ENCODE data around the gene SFRP2.

SFRP2 gene

DNA sequence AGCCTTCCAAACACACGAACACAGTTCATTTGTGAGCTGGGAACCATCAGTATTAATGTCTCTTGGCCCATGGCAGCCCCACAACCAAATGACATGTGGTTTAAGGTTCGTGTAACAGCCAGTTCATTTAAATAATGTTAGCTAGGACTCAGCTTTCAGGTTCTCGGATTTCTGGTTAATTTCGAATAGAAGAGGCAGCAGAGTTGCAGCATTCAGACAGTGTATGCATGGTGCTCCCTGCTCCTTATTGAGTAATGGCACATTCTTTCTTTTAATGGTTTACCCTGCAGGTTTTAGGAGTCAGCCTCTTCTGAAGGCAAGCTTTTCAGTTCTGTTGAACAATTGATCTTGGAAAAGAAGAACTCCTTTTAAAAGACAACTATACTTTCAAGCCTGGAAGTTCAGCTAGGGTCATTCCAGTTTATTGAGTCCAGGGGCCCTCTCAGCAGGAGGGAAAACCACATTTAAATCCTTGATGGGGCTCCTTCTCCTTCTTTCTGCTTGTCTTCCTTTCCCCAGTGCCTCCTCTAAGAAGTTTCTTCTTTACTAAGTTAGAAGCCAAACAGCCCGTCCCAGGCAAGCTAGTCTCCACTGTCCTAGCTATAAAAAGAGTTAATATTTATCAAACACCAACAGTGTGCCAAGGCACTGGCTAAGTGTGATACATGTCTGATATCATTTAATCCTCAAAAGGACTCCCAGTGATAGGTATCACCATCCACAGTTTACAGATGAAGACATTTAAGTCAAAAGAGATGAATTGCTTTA is 24.1 kb downstream of the SFRP2 start:
- Histone ChIP-seq H3K9me3 (replicated peaks; ENCODE audit: low read length) (no peaks in the 10 kb centered on the region), H3K9ac (ENCODE audit: low read depth, low read length) (no peak overlapping the region), H3K4me1 (ENCODE audit: control insufficient read depth, insufficient read depth, low read length) (no peaks in the 10 kb centered on the region), H3K36me3 (ENCODE audit: insufficient read depth, low read length) (no peaks in the 10 kb centered on the region), H3K27me3 (ENCODE audit: control insufficient read depth, insufficient read depth, low read length) (peaks cover 42% of the 10 kb centered on the region), H3K4me3 (ENCODE audit: low read length) (no peak overlapping the region), H3K4me2 (ENCODE audit: low read length) (no peak overlapping the region)

DNA sequence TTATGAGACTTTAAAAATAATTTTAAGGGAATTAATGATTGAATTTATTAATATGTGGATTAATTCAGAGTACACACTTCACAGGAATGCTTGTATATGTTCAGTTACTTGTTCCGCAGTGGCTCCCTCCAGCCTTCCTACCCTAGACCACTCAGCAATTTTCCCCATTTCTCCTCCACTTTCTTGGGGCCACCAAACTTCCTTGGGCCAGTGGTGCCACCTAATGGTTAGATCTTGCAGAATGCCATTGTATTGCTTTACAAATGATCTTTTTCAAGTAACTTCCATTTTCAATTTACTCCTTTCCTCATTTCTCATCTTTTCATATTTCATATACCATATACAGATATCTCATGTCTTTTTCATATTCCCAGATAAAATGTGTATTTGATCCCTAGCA is 25.5 kb downstream of the SFRP2 start:
- Histone ChIP-seq H3K4me1 (ENCODE audit: control insufficient read depth, insufficient read depth, low read length) (peaks cover 4% of the 10 kb centered on the region), H3K36me3 (ENCODE audit: insufficient read depth, low read length) (no peaks in the 10 kb centered on the region), H3K4me2 (ENCODE audit: low read length) (no peak overlapping the region), H3K27me3 (ENCODE audit: control insufficient read depth, insufficient read depth, low read length) (peaks cover 53% of the 10 kb centered on the region), H3K9ac (ENCODE audit: low read depth, low read length) (no peak overlapping the region), H3K9me3 (replicated peaks; ENCODE audit: low read length) (no peaks in the 10 kb centered on the region), H3K4me3 (ENCODE audit: low read length) (no peak overlapping the region)

DNA sequence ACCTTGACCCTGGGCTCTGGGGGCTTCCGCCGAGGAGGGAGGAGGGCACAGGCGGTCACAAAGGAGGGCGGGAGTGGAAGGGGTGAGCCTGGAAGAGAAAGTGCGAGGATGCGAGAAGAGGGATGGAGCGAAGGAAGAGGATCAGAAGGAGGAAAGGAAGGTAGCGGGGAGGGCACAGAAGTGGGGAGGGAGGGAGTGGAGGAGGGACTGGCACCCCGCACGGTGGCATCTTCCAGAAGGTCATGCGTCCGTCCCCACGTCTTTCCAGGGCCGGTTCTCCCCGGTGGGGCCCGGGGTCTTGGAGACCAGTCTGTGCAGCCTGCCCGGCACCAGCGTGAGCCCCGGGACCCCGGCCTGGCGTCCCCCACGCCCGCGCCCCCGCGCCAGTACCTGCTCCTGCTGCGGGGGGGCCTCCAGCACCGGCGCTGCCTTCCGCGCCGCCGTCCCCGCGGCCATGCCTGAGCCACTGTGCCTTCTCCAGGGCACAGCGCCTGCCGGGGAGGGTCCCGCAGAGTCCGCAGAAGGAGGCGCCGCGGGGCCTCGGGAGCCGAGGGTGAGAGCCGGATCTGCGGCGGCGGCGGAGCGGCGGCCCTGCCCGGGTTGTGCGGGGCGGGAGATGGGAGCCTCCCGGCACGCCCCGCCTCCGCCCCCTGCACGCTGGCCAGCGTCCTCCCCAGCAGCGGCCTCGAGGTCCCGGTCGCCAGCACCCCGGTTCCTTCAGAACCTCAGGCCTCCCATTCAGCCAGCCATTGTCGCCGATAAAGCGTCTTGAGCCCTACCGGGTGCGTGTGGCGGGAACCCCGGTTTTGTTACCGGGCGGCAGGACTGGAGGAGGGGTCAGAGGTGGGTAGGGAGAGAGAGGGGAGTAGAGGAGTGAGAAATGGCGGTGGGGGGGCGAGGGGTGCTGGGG is 29.2 kb downstream of the SFRP2 start, which contains the start of gene RNF175:
Gene RNF175 (minus strand): TSS at position 618 of the 910 bp plus-strand sequence. CDS start 162 bp downstream, at position 456.
- no peak within 1 kb of the TSS for H3K9ac ChIP-seq (ENCODE audit: low read depth, low read length)
- H3K27me3 ChIP-seq (ENCODE audit: control insufficient read depth, insufficient read depth, low read length) = peaks cover 64% of the 10 kb centered on the region
- H3K4me3 ChIP-seq (ENCODE audit: low read length) = peak within 1 kb of the TSS; percentile 67
- H3K4me2 ChIP-seq (ENCODE audit: low read length) = peak within 1 kb of the TSS; percentile 90
- H3K36me3 ChIP-seq (ENCODE audit: insufficient read depth, low read length) = no peaks in the 10 kb centered on the region
- no peaks in the 10 kb centered on the region for H3K9me3 ChIP-seq (replicated peaks; ENCODE audit: low read length)
- H3K4me1 ChIP-seq (ENCODE audit: control insufficient read depth, insufficient read depth, low read length) = peaks cover 4% of the 10 kb centered on the region

GRCh38 chr4:153758688-153759406 is 30.0 kb downstream of the SFRP2 start:
- Histone ChIP-seq H3K9ac (ENCODE audit: low read depth, low read length) (no peak overlapping the region), H3K4me2 (ENCODE audit: low read length) (peak overlapping the region; percentile 90), H3K36me3 (ENCODE audit: insufficient read depth, low read length) (no peaks in the 10 kb centered on the region), H3K9me3 (replicated peaks; ENCODE audit: low read length) (no peaks in the 10 kb centered on the region), H3K27me3 (ENCODE audit: control insufficient read depth, insufficient read depth, low read length) (peaks cover 57% of the 10 kb centered on the region), H3K4me3 (ENCODE audit: low read length) (peak overlapping the region; percentile 67), H3K4me1 (ENCODE audit: control insufficient read depth, insufficient read depth, low read length) (peaks cover 4% of the 10 kb centered on the region)

- peaks cover 55% of the 10 kb centered on the region for H3K27me3 ChIP-seq (ENCODE audit: control insufficient read depth, insufficient read depth, low read length)
- H3K4me2 ChIP-seq (ENCODE audit: low read length) = no peak overlapping the region
- H3K4me1 ChIP-seq (ENCODE audit: control insufficient read depth, insufficient read depth, low read length) = peaks cover 4% of the 10 kb centered on the region
- H3K36me3 ChIP-seq (ENCODE audit: insufficient read depth, low read length) = no peaks in the 10 kb centered on the region
- H3K9ac ChIP-seq (ENCODE audit: low read depth, low read length) = no peak overlapping the region
- H3K4me3 ChIP-seq (ENCODE audit: low read length) = no peak overlapping the region
- no peaks in the 10 kb centered on the region for H3K9me3 ChIP-seq (replicated peaks; ENCODE audit: low read length)
Measured at GRCh38 chr4:153758136-153758535, 30.7 kb downstream of the SFRP2 start.

DNA sequence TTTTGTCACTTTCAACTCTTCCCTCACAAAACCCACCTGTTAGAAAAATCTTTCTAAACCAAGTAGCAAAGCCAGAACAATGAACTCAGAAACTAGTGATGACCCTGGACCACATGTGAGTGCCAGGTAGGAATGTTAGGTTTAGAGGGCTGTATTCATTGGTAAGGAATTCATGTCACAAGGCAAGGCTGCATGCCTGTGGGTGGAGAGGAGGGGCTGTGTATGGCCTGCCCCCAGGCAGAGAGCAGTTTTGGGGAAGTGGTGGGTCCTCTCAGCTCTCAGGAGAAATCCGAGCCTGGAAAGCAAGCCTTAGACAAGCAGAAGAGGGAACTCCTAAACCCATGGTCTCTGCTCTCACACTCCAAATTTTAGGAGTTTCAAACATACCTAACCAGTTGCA is 31.5 kb downstream of the SFRP2 start:
- H3K9ac ChIP-seq (ENCODE audit: low read depth, low read length) = no peak overlapping the region
- peaks cover 55% of the 10 kb centered on the region for H3K27me3 ChIP-seq (ENCODE audit: control insufficient read depth, insufficient read depth, low read length)
- no peaks in the 10 kb centered on the region for H3K36me3 ChIP-seq (ENCODE audit: insufficient read depth, low read length)
- no peak overlapping the region for H3K4me2 ChIP-seq (ENCODE audit: low read length)
- no peak overlapping the region for H3K4me3 ChIP-seq (ENCODE audit: low read length)
- no peaks in the 10 kb centered on the region for H3K9me3 ChIP-seq (replicated peaks; ENCODE audit: low read length)
- H3K4me1 ChIP-seq (ENCODE audit: control insufficient read depth, insufficient read depth, low read length) = peaks cover 4% of the 10 kb centered on the region

DNA sequence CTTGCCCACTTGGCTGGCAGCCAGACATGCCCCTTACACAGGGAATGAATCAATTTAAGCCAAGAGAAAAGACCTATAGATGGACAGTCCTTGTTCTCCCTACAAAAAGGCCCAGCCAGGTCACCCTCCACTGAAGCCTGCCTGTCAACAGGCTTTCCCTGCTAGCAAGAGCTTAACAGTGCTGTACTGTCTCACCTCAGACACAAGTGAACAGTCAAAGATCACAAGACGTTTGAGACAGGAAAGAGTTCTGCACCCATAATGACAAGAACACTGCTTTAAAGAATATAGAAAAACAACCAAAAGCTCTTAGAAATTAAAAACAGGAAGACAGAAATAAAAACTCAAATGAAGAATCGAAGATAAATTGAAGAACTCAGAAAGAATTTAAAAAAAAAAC is 33.7 kb downstream of the SFRP2 start:
- no peaks in the 10 kb centered on the region for H3K9me3 ChIP-seq (replicated peaks; ENCODE audit: low read length)
- peaks cover 4% of the 10 kb centered on the region for H3K4me1 ChIP-seq (ENCODE audit: control insufficient read depth, insufficient read depth, low read length)
- no peak overlapping the region for H3K4me3 ChIP-seq (ENCODE audit: low read length)
- no peaks in the 10 kb centered on the region for H3K36me3 ChIP-seq (ENCODE audit: insufficient read depth, low read length)
- no peak overlapping the region for H3K9ac ChIP-seq (ENCODE audit: low read depth, low read length)
- peaks cover 44% of the 10 kb centered on the region for H3K27me3 ChIP-seq (ENCODE audit: control insufficient read depth, insufficient read depth, low read length)
- H3K4me2 ChIP-seq (ENCODE audit: low read length) = no peak overlapping the region

- H3K4me3 ChIP-seq (ENCODE audit: low read length) = no peak overlapping the region
- no peak overlapping the region for H3K9ac ChIP-seq (ENCODE audit: low read depth, low read length)
- peaks cover 15% of the 10 kb centered on the region for H3K27me3 ChIP-seq (ENCODE audit: control insufficient read depth, insufficient read depth, low read length)
- H3K4me2 ChIP-seq (ENCODE audit: low read length) = no peak overlapping the region
- no peaks in the 10 kb centered on the region for H3K36me3 ChIP-seq (ENCODE audit: insufficient read depth, low read length)
- H3K4me1 ChIP-seq (ENCODE audit: control insufficient read depth, insufficient read depth, low read length) = no peaks in the 10 kb centered on the region
- H3K9me3 ChIP-seq (replicated peaks; ENCODE audit: low read length) = no peaks in the 10 kb centered on the region
Measured at GRCh38 chr4:153750197-153750817, 38.6 kb downstream of the SFRP2 start.

DNA sequence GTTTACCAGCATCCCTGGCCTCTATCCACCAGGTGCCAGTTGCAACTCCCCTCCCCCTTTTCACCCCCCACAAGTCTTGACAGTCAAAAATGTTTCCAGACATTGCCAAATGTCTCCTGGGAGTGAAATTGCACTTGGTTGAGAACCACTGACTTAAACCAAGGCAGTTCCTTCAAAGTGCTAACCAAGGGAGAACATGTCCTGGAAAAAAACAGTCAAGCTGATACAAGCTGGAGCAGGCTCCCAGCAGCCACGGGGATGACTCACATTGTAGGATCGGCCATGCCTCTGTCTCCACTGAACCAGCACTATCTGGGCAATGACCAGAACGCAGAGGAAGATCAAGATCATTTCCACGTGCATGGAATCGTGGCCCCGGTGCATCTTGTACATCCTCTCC is 40.5 kb downstream of the SFRP2 start:
- Histone ChIP-seq H3K4me3 (ENCODE audit: low read length) (no peak overlapping the region), H3K4me2 (ENCODE audit: low read length) (no peak overlapping the region), H3K9me3 (replicated peaks; ENCODE audit: low read length) (no peaks in the 10 kb centered on the region), H3K9ac (ENCODE audit: low read depth, low read length) (no peak overlapping the region), H3K27me3 (ENCODE audit: control insufficient read depth, insufficient read depth, low read length) (peaks cover 15% of the 10 kb centered on the region), H3K36me3 (ENCODE audit: insufficient read depth, low read length) (no peaks in the 10 kb centered on the region), H3K4me1 (ENCODE audit: control insufficient read depth, insufficient read depth, low read length) (no peaks in the 10 kb centered on the region)

GRCh38 chr4:153747406-153747955 is 41.4 kb downstream of the SFRP2 start:
- Histone ChIP-seq H3K4me3 (ENCODE audit: low read length) (no peak overlapping the region), H3K4me2 (ENCODE audit: low read length) (no peak overlapping the region), H3K27me3 (ENCODE audit: control insufficient read depth, insufficient read depth, low read length) (peaks cover 9% of the 10 kb centered on the region), H3K9me3 (replicated peaks; ENCODE audit: low read length) (no peaks in the 10 kb centered on the region), H3K36me3 (ENCODE audit: insufficient read depth, low read length) (no peaks in the 10 kb centered on the region), H3K4me1 (ENCODE audit: control insufficient read depth, insufficient read depth, low read length) (no peaks in the 10 kb centered on the region), H3K9ac (ENCODE audit: low read depth, low read length) (no peak overlapping the region)
